MM.1S (cell line): ENCODE measurements around the gene TBL1Y.

Source experiments
- DNase-seq: peaks from one replicate; pipeline ENCODE4 v3.0.0-alpha.2; 2015
- H2AFZ ChIP-seq: fragments of 300-600 bp; sonication (generic); 2 replicates; pipeline ENCODE4 v1.6.0; 2016; ENCODE audit warnings: antibody characterized with exemption, low read length
- H3F3A ChIP-seq: fragments of 300-600 bp; sonication (generic); 2 replicates; pipeline ENCODE4 v1.6.1; 2016; ENCODE audit warnings: mild to moderate bottlenecking, antibody characterized with exemption, low read length, moderate library complexity, mixed read lengths; ENCODE audit not compliant: insufficient read depth
- H3K27ac ChIP-seq: fragments of 300-600 bp; sonication (generic); 2 replicates; pipeline ENCODE4 v1.5.1; 2016; ENCODE audit warnings: mild to moderate bottlenecking, low read length
- H3K27me3 ChIP-seq: fragments of 300-600 bp; sonication (generic); replicated peaks from 2 replicates; pipeline ENCODE4 v1.6.0; 2016; ENCODE audit warnings: low read length; ENCODE audit not compliant: insufficient read depth
- H3K36me3 ChIP-seq: fragments of 300-600 bp; sonication (generic); replicated peaks from 2 replicates; pipeline ENCODE4 v1.6.1; 2016; ENCODE audit warnings: mild to moderate bottlenecking, low read length, mixed read lengths; ENCODE audit not compliant: insufficient read depth
- H3K4me1 ChIP-seq: fragments of 300-600 bp; sonication (generic); 2 replicates; pipeline ENCODE4 v1.6.1; 2016; ENCODE audit warnings: low read length, mixed read lengths
- H3K4me2 ChIP-seq: fragments of 300-600 bp; sonication (generic); 2 replicates; pipeline ENCODE4 v1.6.0; 2016; ENCODE audit warnings: low read depth, low read length
- H3K4me3 ChIP-seq: fragments of 300-600 bp; sonication (generic); 2 replicates; pipeline ENCODE4 v1.5.1; 2016; ENCODE audit warnings: low read length, mixed read lengths
- H3K79me2 ChIP-seq: fragments of 300-600 bp; sonication (generic); 2 replicates; pipeline ENCODE4 v1.6.1; 2016; ENCODE audit warnings: mixed run types, low read length, mixed read lengths
- H3K9ac ChIP-seq: fragments of 300-600 bp; sonication (generic); 2 replicates; pipeline ENCODE4 v1.6.1; 2016; ENCODE audit warnings: low read length, mixed read lengths
- H3K9me2 ChIP-seq: fragments of 300-600 bp; sonication (generic); replicated peaks from 2 replicates; pipeline ENCODE4 v1.6.1; 2016; ENCODE audit warnings: mild to moderate bottlenecking, low read length, mixed read lengths; ENCODE audit not compliant: insufficient read depth
- H3K9me3 ChIP-seq: fragments of 300-600 bp; sonication (generic); replicated peaks from 2 replicates; pipeline ENCODE4 v1.6.1; 2016; ENCODE audit warnings: mild to moderate bottlenecking, low read length, mixed read lengths; ENCODE audit not compliant: insufficient read depth
- H4K20me1 ChIP-seq: fragments of 300-600 bp; sonication (generic); 2 replicates; pipeline ENCODE4 v1.6.1; 2016; ENCODE audit warnings: mild to moderate bottlenecking, low read length, moderate library complexity, mixed read lengths; ENCODE audit not compliant: insufficient read depth
- CTCF ChIP-seq: fragments of 300-600 bp; sonication (generic); IDR thresholded peaks from 2 replicates; pipeline ENCODE4 v1.5.1; 2016; ENCODE audit warnings: antibody characterized with exemption, low read length, mixed read lengths
- EZH2 ChIP-seq: fragments of 300-600 bp; sonication (generic); optimal IDR thresholded peaks from 2 replicates; pipeline ENCODE3; 2017; ENCODE audit warnings: low read depth, mild to moderate bottlenecking, antibody characterized with exemption, low read length, mixed read lengths
- EZH2phosphoT487 ChIP-seq: fragments of 300-600 bp; sonication (generic); IDR thresholded peaks from 2 replicates; pipeline ENCODE4 v1.6.1; 2018; ENCODE audit warnings: antibody characterized with exemption, low read length

The TBL1Y gene

GRCh38 chrY:7085606-7086005, 175.1 kb downstream of the TBL1Y start:
- no peaks in the 10 kb centered on the region for H3K27me3 ChIP-seq
- H3K27ac ChIP-seq = no peak overlapping the region
- H3K36me3 ChIP-seq = no peaks in the 10 kb centered on the region
- H3K9me2 ChIP-seq = no peaks in the 10 kb centered on the region
- H2AFZ ChIP-seq = no peak overlapping the region
- no peaks in the 10 kb centered on the region for H3K79me2 ChIP-seq
- no peaks in the 10 kb centered on the region for H4K20me1 ChIP-seq
- H3F3A ChIP-seq = no peaks in the 10 kb centered on the region
- TF ChIP-seq CTCF (no peak), EZH2 (no peak), EZH2phosphoT487 (no peak)
- DNase-seq = no peak
- no peak overlapping the region for H3K4me3 ChIP-seq
- H3K4me1 ChIP-seq = no peaks in the 10 kb centered on the region
- H3K9ac ChIP-seq = no peak overlapping the region
- H3K4me2 ChIP-seq = no peak overlapping the region
- no peaks in the 10 kb centered on the region for H3K9me3 ChIP-seq

- no peaks in the 10 kb centered on the region for H3K79me2 ChIP-seq
- H3F3A ChIP-seq = no peaks in the 10 kb centered on the region
- no peaks in the 10 kb centered on the region for H3K9me2 ChIP-seq
- H4K20me1 ChIP-seq = no peaks in the 10 kb centered on the region
- DNase-seq = no peak
- H3K9me3 ChIP-seq = no peaks in the 10 kb centered on the region
- H3K4me3 ChIP-seq = no peak overlapping the region
- TF ChIP-seq EZH2phosphoT487 (no peak), CTCF (no peak)
- H3K36me3 ChIP-seq = no peaks in the 10 kb centered on the region
- no peak overlapping the region for H3K4me2 ChIP-seq
- no peaks in the 10 kb centered on the region for H3K4me1 ChIP-seq
- no peak overlapping the region for H3K27ac ChIP-seq
- no peak overlapping the region for H3K9ac ChIP-seq
- no peak overlapping the region for H2AFZ ChIP-seq
- H3K27me3 ChIP-seq = no peaks in the 10 kb centered on the region
Measured at GRCh38 chrY:7092836-7093235, 182.3 kb downstream of the TBL1Y start.

- Histone ChIP-seq H3K4me3 (no peak overlapping the region), H3K36me3 (no peaks in the 10 kb centered on the region), H3K4me1 (no peaks in the 10 kb centered on the region), H4K20me1 (no peaks in the 10 kb centered on the region), H3K79me2 (no peaks in the 10 kb centered on the region), H3K27ac (no peak overlapping the region), H3K9me2 (no peaks in the 10 kb centered on the region), H3K27me3 (no peaks in the 10 kb centered on the region), H2AFZ (no peak overlapping the region), H3K9ac (no peak overlapping the region), H3K9me3 (no peaks in the 10 kb centered on the region), H3F3A (no peaks in the 10 kb centered on the region), H3K4me2 (no peak overlapping the region)
- DNase-seq = no peak
- TF ChIP-seq EZH2 (no peak), EZH2phosphoT487 (no peak), CTCF (no peak)
Measured at GRCh38 chrY:7094365-7094764, 183.9 kb downstream of the TBL1Y start.
